Fibroblast of skin of scalp (primary cell): ENCODE data around the gene REN.
A peak's percentile ranks its signal among the peaks of the same experiment; 100 is the strongest.

Source experiments
- DNase-seq: peaks from one replicate; pipeline ENCODE4 v3.0.0-alpha.2; 2013

Gene REN

DNA sequence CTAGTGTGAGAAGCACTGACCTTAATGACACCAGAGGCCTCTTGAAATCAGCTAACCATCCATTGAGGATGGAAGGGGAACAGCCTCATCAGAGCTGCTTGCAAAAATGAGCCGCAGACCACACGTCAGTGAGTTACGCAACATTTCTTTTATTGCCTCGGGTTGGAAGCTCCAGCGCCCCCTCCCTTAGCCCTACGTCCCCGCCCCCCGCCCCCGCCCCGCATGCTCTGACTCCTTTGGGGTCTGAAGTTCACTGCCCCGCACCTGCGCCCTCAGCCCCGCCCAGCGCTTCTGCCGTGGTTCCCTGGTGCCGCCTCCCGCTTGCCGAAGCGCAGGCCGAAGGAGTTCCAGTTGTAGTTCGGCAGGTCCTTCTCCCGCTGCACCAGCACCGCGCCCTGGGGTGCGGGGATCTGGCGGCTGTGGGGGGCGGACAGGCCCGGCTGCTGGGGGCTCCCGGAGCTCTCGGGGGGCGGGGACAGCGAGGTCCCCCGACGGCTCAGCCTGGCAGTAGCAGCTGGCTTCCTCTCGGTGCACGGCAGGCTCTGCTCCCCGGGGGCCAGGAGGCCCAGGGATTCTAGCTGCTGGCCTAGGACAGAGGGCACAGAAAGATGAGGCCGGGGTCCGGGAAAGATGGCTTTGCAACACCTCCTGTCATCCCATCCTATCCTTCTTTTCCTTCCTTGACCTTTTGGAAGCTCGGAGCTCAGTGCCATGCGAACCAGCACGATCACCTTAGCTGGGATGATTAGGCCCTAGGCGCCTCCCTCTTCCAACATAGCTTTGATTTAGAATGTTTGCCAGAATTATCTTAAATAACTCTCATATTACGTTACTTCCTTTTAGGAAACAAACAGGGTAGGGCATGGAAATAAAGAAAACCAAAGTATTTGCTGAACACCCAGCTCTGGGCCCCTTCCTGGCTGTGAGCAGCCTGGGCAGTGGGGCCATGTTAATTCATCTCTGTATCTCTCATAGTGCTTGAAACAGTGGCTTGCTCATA, 24.4 kb upstream of the REN start:
- DNase-seq, result peak; percentile 53

DNA sequence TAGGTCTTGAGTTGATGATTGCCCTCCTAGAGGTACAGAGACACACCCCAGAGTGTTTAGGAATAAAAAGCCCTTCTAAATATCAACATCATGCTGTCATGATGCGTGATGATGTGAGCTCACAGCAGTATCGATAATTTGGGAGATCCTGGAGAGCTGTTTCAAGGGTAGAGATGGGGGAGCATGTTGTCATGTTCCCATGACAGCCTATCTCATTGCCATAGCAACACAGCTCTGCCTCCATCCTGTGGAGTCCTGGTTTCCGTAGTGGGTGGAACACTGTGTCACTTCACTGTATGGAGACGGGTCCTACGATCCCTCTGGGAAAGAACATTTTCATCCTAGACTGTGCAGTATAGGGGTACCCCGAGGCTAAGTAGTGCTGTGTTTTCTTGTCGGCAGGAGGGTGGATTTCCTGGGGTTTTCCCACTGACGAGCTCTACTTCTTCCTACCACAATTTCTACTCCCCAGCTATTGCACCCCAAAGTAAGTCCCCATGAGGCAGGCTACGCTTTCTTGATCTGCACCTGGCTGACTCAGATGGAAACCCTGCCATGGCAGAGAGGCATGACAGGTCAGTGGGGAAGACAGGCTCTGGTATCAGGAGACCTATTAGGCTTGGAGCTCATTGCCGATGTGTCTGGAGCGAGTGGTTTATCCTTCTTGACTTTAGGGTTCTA, 23.0 kb upstream of the REN start:
- DNase-seq, result no peak

DNA sequence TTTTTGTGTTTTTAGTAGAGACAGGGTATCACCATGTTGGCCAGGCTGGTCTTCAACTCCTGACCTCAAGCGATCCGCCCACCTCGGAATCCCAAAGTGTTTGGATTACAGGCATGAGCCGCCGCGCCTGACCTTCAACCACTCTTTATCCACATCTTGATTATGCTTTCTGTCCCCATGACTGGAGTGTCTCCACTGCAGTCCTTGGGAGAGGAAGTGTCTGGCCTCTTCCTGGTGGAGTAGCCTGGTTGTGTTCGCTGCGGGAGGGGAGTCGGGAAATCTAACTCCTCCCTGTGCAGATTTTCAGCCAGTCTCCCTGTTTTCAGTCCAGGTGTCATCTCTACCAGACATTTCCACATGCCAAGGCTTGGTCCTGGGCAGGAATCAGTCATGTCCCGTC, 20.5 kb upstream of the REN start:
- no peak for DNase-seq

DNA sequence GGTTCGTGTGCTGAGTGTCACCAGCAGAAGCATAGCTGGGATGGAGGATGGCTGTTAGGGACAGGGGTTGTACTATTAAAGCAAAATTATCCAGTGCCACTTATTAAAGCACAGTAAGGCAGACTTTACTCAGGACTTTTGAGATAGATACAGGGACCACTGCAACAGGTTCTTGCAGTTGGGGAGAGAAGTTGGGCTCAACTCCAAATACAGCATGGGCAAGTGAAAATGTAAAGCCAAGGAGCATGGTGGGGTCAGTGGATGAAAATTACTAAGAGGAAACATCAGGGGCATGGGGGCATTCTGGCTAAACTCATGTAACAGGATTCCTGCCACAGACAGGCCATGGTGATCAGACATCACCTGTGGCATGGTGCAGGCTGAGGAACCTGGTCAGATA, 15.0 kb upstream of the REN start:
- DNase-seq, result no peak

DNA sequence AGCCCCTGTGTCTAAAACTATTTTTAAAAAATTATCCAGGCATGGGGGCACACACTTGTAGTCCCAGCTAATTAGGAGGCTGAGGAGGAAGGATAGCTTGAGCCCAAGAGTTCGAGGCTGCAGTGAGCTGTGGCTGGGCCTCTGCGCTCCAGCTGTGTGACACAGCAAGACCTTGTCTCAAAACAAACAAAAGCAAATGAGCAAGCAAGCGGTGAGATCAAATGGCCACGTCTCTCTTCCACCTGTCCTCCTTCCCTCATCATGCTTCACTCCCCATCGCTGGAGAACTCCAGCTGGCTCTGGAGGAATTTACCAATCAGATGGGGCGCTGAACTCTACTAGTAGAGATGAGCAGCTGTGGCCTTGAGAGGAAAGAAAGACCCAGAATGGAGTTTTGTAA, 14.0 kb upstream of the REN start:
- DNase-seq, result no peak

DNA sequence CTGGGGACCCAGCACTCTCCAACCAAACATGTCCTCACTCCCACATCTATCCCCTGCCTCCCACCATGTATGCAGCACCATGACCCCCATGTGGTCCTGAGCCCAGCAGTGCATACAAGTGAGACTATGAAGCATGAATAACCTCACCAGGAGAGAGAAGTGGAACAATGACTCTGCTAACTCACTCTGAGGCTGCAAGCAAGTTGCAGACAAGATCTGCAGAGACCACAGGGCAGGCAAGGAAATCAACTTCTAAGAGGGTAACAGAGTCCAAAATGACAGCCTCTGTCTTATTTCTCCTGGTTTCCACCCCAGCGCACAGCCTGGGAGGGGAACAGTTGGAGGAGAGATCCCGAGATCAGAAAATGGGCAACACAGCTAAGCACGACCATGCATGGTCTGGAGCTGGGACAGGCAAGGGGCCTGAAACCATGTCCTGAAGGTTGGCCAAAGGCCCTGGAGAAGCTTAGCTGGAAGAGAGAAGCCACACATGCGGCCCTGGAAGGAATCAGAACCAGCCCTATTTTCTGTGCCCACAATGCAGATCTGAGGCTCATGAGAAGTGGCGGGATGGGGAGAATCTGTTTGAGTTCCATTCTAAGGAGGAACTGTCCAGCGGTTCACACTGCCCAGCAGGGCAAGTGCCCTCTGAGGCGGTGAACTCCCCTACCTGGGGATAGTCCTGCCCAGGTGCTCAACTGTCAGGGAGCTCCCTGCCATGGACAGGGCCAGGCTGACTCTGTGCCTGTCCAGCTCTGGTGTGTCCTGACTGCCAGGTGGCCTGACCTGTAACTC, 12.5 kb upstream of the REN start:
- no peak for DNase-seq

DNA sequence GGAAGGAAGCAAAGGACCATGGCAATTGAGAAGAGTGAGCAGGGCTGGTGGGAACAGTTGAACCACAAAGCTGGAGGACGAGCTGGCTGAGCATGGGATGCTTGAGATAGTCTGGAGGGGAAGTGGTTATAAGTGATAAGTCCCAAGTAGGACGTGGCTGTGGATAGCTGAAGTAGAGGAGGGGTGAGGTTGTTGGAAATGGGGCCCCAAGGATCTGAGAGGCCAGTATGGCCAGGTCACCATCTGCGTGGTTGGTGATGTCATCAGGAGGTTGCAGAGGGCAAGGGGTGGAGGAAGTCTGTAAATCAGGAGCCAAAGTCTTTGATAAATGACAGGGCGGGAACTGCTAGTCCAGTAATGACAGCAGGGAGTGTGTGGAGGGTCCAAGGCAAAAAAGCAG, 11.0 kb upstream of the REN start:
- DNase-seq, result no peak

DNA sequence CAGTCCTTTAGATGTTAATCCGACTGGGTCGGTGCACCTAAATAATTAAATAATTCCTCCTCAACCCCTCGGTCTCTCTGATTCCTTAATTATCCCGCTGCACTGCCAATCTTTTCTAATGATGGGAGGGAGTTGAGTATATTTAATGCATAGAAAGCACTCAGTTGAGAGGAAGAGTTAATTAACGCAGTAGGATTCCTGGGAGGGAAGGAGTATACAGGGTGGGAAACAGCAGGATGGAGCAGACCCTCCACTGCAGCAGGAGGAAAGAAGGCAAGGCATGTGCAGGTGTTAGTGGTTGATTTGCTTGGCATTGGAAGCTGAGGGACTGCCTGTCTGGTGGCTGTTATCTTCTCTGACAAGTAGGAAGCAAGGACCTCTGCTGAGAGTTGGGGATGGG, 9.9 kb upstream of the REN start:
- DNase-seq, result no peak

DNA sequence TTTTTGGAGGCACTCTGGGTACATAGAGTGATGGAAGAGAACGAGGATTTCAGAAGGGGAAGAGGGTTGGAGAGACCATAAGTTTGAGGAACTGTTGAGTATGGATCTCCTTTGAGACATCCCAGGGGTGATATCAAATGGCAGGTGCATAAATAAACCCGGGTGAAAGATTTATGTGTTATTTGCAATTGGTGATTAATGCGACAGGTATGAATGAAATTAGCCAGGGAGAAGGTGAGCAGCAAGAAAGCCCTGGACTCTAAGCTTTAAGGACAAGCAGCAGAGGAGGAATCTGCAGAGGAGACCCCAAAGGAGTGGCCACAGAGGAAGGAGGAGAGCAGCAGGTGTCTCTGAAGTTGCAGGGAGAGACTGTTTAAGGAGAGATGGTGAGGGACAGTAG, 8.8 kb upstream of the REN start:
- DNase-seq, result no peak

DNA sequence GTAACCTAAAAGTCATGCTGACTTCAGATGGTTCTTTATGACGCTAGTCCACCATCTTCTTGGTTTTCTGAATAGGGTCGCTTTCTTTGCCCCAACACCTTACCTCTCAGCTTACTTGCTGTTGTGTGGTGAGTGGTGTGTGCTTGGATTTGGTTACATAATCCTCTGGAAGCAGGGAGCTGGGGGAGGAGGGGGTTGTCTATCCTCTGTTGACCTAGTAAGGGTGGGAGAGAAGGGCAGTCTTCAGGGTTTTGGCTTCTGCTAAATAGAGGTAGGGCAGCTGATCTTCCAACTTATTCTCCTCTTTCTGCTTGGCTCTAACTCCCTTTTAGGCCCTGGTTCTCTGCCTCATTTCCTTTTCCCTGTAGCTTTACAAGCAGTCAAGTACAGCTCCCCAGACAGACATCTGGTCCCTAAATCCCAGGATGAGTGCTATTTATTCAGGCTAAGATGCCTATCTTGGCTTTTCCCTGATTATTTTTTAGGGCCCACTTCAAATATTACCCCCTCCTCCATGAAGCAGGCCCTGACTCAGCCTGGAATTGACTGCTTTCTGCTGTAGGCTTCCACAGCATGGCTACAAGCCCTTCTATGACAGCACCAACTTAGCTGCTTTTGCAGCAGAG, 6.4 kb upstream of the REN start:
- no peak for DNase-seq

DNA sequence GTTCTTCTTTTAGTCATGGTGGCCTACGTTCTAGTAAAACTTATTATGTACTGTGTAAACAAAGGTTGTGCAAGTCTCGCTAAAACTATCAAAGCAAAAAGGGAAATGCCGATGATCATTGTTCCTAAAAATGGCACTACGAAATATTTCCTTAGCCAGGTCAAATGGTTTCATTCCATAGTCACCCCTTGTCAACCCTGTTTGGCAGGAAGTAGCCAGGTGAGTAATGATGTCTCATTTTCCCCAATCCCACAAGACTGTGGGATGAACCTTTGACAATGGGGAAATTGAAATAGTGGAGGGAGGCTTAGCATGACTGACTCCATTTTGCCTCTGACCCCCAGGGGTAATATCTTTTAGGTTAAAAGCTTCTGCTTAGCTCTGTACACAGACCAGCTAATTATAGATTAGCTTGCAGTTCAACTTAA, 5.6 kb upstream of the REN start:
- DNase-seq, result peak; percentile 29

DNA sequence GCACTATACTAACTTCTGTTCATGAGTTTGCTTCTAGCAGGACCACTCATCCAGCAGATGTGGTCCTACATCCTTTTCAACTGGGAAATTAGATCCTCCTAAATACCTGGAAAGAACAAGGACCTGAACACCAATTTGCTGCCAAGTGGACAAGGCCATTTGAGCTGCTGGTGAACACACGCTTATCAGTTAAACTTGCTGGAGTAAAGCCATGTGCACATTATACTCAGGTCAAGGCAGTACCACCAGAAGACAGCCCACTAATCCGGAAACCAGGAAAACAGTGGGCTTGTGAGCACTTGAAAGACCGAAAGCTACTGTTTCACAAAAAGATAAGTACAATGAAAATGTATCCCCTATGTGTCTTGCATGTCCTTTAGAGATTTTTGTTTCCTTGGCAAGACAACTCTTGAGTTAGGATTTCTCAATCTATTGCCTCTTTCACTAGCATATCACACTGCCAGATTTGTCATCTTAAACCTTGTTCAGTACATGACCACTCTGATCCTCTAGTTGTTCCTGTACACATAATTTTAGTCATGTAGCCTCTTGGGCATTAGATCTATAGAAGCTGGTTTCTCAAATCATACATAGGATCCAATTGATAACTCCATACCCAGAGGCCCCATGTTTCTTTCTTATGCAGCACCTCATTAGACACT, 4.5 kb upstream of the REN start:
- DNase-seq, result no peak

DNA sequence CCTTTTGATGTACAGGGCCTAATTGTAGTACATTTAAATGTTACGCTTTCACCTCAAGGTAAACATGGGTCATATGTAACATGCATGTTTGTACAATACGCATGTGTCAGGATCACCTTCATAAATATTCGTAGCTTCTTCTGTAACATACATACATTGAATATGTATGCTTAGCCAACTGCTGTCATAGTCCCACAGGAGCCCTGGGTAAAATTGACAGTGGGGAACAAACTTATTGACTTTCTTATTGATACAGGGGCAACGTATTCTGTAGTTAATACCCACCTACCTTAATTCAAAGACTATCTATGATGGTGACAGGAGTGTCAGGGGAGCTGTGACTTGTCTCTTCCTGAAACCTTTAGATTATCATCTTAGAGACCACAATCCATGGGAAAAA, 3.7 kb upstream of the REN start:
- DNase-seq, result no peak

DNA sequence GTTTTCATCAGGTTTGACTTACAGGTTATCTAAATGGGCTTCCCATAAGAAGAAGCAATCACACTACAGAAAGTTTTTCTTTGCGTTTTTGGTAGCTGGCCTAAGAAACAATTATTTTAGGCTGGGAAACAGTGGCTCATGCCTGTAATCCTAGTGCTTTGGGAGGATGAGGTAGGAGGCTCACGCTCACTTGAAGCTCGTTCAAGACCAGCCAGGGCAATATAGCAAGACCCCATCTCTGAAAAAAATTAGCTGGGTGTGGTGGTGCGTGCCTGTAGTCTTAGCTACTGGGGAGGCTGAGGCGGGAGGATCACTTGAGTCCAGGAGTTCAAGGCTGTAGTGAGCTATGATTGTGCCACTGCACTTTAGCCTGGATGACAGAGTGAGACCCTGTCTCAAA, 1.6 kb upstream of the REN start:
- DNase-seq, result no peak

DNA sequence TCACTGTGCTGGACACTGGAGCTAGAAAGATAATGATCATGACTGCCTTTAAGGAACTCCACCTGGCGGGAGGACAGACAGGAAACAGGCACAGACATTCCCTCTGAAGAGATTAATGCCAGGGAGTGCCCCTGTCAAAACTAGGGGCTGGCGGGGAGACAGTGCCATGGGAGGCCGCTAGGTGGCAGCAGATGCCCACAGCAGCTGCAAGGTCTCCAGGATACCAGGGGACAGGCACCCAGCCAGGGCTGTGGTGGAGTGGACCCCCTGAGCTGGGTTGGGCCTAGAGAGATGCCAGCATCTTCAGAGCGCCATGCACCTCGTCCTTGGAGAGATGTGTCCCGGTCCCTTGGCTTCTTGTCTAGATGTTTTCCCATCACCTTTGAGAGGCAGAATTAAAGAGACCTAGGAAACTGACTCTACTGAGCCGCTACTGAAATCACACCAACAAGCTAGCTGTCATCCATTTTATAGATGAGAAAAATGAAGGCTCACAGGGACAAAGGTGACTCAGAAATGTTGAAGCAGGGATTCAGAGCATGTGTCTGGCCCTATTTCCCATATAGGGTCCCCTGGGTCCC, 3.6 kb downstream of the REN start:
- peak; percentile 74 for DNase-seq

DNA sequence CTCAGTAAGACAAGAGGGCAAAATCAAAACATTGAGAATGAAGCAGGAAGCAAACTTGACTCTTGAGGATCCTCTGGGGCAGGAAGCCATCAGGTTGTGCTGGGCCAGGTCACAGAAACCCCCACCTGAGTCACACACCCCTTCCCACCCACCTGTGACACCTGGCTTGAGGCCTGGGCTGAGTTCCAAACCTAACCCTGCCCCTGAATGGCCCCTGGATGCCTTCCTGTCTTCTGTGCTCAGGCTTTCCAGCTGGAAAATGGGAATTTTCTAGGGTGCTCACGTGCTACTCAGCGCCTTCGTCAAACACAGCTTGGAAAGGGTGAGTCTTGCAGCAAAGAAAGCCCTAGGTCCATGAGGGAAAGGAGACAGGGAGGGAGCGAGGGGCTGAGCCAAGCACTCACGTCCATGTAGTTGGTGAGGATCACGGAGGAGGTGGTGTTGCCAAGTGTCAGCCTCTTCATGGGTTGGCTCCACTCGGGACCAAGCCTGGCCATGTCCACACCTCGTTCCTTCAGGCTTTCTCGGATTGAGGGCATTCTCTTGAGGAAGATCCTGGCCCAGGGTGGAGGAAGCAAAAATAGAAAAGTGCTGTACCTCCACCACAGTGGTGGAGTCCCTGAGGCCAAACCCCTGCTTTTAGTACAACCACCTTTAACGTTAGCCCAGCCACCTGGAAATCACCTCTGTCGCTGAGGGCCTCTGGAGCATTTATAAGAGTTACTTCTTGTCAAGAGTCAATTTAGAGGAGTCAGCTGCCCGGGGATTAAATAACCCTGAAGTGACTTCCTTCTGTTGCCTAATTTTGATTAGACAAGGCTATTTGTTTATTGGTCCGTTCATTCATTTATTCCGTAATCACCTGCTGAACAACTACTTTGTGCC, 4.3 kb downstream of the REN start:
- no peak for DNase-seq

DNA sequence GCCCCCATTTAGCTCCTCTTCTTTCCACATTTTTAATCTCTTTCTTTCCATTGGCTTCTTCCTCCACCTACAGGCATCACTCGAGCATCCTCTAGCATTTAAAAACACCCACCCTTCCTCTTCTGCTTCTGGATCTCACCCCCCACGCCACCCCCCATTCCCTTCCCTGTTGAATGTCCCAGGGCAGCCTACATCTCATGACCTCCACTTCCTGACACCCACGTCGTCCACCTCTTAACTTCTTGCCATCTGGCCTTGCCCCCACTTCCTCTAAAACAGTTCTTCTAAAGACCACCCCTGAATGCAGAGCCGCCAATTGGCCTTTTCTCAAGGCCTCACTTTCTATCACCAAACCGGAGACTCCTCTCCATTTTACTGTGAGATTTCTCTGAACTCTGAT, 8.2 kb downstream of the REN start:
- no peak for DNase-seq

DNA sequence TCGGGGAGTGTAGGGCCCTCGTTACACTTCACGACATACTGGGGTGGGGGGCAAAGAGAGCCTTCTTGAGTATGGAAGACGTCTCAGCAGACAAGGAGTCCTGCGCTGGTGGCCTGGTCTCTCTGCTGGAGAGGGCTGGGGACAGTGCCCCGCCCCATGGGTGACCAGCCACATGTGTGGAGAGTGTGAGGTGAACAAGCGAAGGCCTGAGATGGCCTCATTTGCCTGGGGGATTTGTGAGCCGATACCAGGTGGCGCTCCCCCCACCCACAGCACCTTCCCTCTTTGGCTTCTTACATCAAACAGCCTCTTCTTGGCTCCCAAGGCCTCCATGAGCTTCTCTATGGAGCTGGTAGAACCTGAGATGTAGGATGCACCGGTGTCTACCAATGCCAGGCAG, 10.3 kb downstream of the REN start:
- DNase-seq, result no peak

DNA sequence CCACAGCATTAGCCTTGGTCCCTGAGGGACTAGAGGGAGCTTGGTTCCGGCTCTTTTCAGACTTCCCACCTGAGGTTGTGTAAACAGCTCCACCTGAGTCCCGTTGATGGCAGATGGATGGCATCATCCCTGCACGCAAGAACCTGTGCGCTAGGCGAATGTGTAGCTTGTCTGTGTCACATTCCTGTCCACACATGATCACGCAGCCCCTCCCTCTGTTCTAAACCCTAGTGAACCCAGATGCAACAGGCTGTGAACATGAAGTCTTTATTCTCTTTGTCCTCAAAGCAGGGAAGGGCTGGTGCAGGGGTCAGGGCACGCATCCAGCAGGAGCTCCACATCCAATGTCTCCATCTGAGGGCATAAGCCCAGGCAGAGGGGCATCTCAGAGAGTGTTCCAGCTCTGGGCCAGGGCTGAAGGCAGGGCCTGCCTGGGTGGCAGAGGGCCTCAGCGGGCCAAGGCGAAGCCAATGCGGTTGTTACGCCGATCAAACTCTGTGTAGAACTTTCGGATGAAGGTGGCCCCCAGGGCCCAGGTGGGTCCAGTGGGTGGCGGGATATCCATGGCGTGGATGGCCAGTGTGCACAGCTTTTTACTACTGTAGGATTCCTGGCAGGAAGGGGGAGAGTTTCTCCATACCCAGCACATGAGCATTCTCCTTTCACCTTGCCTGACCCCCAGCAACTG, 11.4 kb downstream of the REN start:
- DNase-seq, result no peak

DNA sequence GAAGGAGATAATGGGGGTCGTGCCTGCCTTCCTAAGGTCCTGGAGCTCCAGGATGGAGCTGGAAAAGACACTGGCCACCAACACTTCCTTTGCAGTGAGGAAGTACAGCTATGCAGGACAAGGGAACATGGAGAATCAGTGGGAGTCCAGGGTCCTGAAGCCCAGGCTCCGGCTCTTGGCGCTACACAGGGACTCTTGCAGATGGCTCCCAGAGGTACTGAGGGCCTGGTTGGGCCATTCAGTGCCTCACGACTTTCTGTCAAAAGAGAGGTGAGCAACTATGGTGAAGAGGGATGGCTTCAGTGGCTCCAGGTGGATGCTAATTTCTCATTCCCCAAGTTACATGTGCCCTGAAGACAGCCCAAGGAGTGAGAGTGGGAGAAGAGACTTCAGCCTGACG, 12.5 kb downstream of the REN start:
- DNase-seq, result no peak
